ENCODE measurements around the gene LPP. TPM values are rescaled to one million over a fixed set of nuclear protein-coding genes. Genes with fewer than 3 reads are reported as not detected.

LPP gene
- total RNA-seq, 1 experiment from 2014 or later, result 120 TPM

DNA sequence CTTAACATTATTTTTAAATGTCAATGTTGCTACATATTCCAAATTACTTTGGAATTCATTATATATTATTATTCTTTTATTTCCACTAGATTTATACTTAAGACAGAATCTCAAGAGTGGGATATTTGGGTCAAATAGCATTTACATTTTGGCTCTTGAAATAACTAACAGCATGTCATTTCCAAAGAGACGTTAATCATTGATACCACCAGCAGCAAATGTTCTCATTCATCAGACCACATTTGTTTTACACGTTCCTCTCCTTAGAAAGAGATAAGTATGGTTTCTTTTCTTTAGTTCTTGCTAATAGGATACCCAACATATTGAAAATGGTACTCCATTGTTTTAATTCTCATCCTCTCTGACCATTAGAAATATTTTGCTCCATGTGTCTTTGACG, 229.8 kb downstream of the LPP start:
- Histone ChIP-seq H3K4me1 (peaks cover 37% of the 10 kb centered on the region), H3K4me3 (ENCODE audit: low read depth, low read length) (no peak overlapping the region), H3K9me3 (no peaks in the 10 kb centered on the region), H3K36me3 (ENCODE audit: control insufficient read depth, insufficient read depth, low read length) (no peaks in the 10 kb centered on the region; the same call in none of the 2 replicates), H3K27me3 (replicated peaks; ENCODE audit: control insufficient read depth, insufficient read depth, low read length) (no peaks in the 10 kb centered on the region)
- no peak for DNase-seq
- Mint-ChIP-seq H3K36me3 (ENCODE audit: insufficient read depth, unreplicated experiment) (peaks cover 13% of the 10 kb centered on the region), H3K27ac (ENCODE audit: unreplicated experiment) (no peak overlapping the region), H3K9me3 (ENCODE audit: unreplicated experiment) (no peaks in the 10 kb centered on the region), H3K4me3 (ENCODE audit: unreplicated experiment) (no peak overlapping the region), H3K4me1 (ENCODE audit: low read depth, unreplicated experiment) (peaks cover 44% of the 10 kb centered on the region), H3K27me3 (ENCODE audit: insufficient read depth, unreplicated experiment) (no peaks in the 10 kb centered on the region)
- CTCF ChIA-PET, result no interaction called here
- intact Hi-C loops (cut with micrococcal nuclease; ENCODE audit: unreplicated experiment), result loop anchor here (10.0 kb wide), 3 partner anchors 201 to 361 kb away; no protein-coding TSS in a partner anchor
- POLR2A ChIA-PET, result no interaction called here
- BruUV-seq (replicated peaks), result no TSS peak
- TF ChIP-seq CTCF (IDR thresholded peaks at IDR 0.05; ENCODE audit: insufficient read depth in 1 of 2, low read depth in 1 of 2, low read length in 1 of 2, severe bottlenecking in 1 of 2, unreplicated experiment in 1 of 2), result no peak

DNA sequence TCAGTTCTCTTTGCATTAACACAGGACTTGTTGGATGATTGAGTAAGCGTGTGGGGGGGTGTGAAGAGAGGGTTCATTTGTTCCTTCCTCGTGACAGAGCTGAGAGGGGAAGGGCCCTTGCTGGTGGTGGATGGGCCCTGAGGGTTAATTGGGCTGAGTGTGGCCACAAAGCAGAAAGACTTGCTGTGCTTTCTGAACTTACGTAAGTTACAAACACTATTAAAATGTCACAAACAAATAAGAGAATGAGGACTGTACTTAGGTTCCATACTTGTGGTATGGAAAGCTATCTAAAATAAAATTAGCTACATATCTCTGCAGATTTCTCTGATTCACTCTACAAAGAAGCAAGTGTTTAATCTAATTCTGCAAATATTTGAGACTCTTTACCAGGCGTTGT, 231.3 kb downstream of the LPP start:
- no peaks in the 10 kb centered on the region for H3K27me3 ChIP-seq (replicated peaks; ENCODE audit: control insufficient read depth, insufficient read depth, low read length)
- ChIA-PET CTCF (no interaction called here), POLR2A (no interaction called here)
- H3K4me1 Mint-ChIP-seq (ENCODE audit: low read depth, unreplicated experiment), result peaks cover 39% of the 10 kb centered on the region
- H3K9me3 ChIP-seq, result no peaks in the 10 kb centered on the region
- peaks cover 40% of the 10 kb centered on the region for H3K4me1 ChIP-seq
- no peaks in the 10 kb centered on the region; the same call in none of the 2 replicates for H3K36me3 ChIP-seq (ENCODE audit: control insufficient read depth, insufficient read depth, low read length)
- H3K4me3 Mint-ChIP-seq (ENCODE audit: unreplicated experiment), result peak overlapping the region; percentile 39
- peak; percentile 67 to 75 for DNase-seq
- H3K27ac Mint-ChIP-seq (ENCODE audit: unreplicated experiment), result peak overlapping the region; percentile 57
- intact Hi-C loops (cut with micrococcal nuclease; ENCODE audit: unreplicated experiment), result loop anchor here (5.0 to 10.0 kb wide), 6 partner anchors 88 to 643 kb away; no protein-coding TSS in a partner anchor
- no TSS peak for BruUV-seq (replicated peaks)
- H3K9me3 Mint-ChIP-seq (ENCODE audit: unreplicated experiment), result no peaks in the 10 kb centered on the region
- no peak overlapping the region for H3K4me3 ChIP-seq (ENCODE audit: low read depth, low read length)
- H3K27me3 Mint-ChIP-seq (ENCODE audit: insufficient read depth, unreplicated experiment), result no peaks in the 10 kb centered on the region
- H3K36me3 Mint-ChIP-seq (ENCODE audit: insufficient read depth, unreplicated experiment), result peaks cover 21% of the 10 kb centered on the region
- no peak for TF ChIP-seq CTCF (IDR thresholded peaks at IDR 0.05; ENCODE audit: insufficient read depth in 1 of 2, low read depth in 1 of 2, low read length in 1 of 2, severe bottlenecking in 1 of 2, unreplicated experiment in 1 of 2)

- no peak for DNase-seq
- no TSS peak for BruUV-seq (replicated peaks)
- TF ChIP-seq CTCF (IDR thresholded peaks at IDR 0.05; ENCODE audit: insufficient read depth in 1 of 2, low read depth in 1 of 2, low read length in 1 of 2, severe bottlenecking in 1 of 2, unreplicated experiment in 1 of 2), result no peak
- Histone ChIP-seq H3K9me3 (no peaks in the 10 kb centered on the region), H3K4me3 (ENCODE audit: low read depth, low read length) (no peak overlapping the region), H3K36me3 (ENCODE audit: control insufficient read depth, insufficient read depth, low read length) (no peaks in the 10 kb centered on the region; the same call in 1 of the 2 replicates), H3K27me3 (replicated peaks; ENCODE audit: control insufficient read depth, insufficient read depth, low read length) (no peaks in the 10 kb centered on the region), H3K4me1 (peaks cover 39% of the 10 kb centered on the region)
- intact Hi-C loops (cut with micrococcal nuclease; ENCODE audit: unreplicated experiment), result loop anchor here (5.0 to 10.0 kb wide), 6 partner anchors 93 to 648 kb away; no protein-coding TSS in a partner anchor
- ChIA-PET POLR2A (no interaction called here), CTCF (no interaction called here)
- no peaks in the 10 kb centered on the region for H3K27me3 Mint-ChIP-seq (ENCODE audit: insufficient read depth, unreplicated experiment)
- H3K9me3 Mint-ChIP-seq (ENCODE audit: unreplicated experiment), result no peaks in the 10 kb centered on the region
- H3K4me1 Mint-ChIP-seq (ENCODE audit: low read depth, unreplicated experiment), result peaks cover 32% of the 10 kb centered on the region
- H3K36me3 Mint-ChIP-seq (ENCODE audit: insufficient read depth, unreplicated experiment), result peaks cover 24% of the 10 kb centered on the region
- H3K27ac Mint-ChIP-seq (ENCODE audit: unreplicated experiment), result peak overlapping the region; percentile 73
- no peak overlapping the region for H3K4me3 Mint-ChIP-seq (ENCODE audit: unreplicated experiment)
These were observed 235.9 kb downstream of the LPP start for GRCh38 chr3:188389711-188390342.

Measured in Caco-2 (cell line).